Testis (tissue), 3 donors: ENCODE data around the gene DNAH6. TPM values are rescaled to one million over a fixed set of nuclear protein-coding genes. Genes with fewer than 3 reads are reported as not detected.

Source experiments
- polyA plus RNA-seq: library from polyadenylated mRNA; stranded (reverse); fragments of 350-450 nt; fragmentation: Illumina TruSeq; extraction: RNeasy Lipid Tissue Mini Kit (QIAGEN cat#74804); gene quantifications from one replicate; pipeline ENCODE4 v1.2.3, GENCODE V29; 2014; ENCODE audit warnings: low read depth, low replicate concordance; ENCODE audit not compliant: insufficient read depth
- total RNA-seq, 2 donors: library from RNA; depleted of rRNA; stranded (reverse); fragments of >200 nt; gene quantifications; one replicate each; pipeline ENCODE4 v1.2.3, GENCODE V29; 2016

DNAH6 gene
- total and polyA plus RNA-seq, 3 donors from 2014 or later = 7.1 to 18.4 (median 11.8) TPM

Other genes starting within 250 kb of the DNAH6 start
- gene SUCLG1, start 57.2 kb upstream of the DNAH6 start, total RNA-seq = 10 to 100 TPM; 48.0 to 50.6 TPM
- 80.4 TPM for gene SUCLG1, start 57.2 kb upstream of the DNAH6 start, polyA plus RNA-seq